K562 (cell line): ENCODE measurements around the gene SALL3. TPM values are rescaled to one million over a fixed set of nuclear protein-coding genes. Genes with fewer than 3 reads are reported as not detected.

Experiments
- ATF3 ChIP-seq, 2 experiments: fragments of 450-650 bp in 1 of 2; sonication (generic) in 1 of 2; formaldehyde crosslinking in 1 of 2; IDR thresholded peaks in 1 of 2; conservative IDR thresholded peaks in 1 of 2; 2 replicates each; pipeline versions ENCODE4 v1.6.1 to v1.8.1; 2016 to 2023; ENCODE audit warnings: mild to moderate bottlenecking in 2 of 2, moderate library complexity in 2 of 2, inconsistent platforms in 1 of 2, missing genetic modification reagents in 1 of 2
- ELF1 ChIP-seq: fragments of 200-800 bp; sonication (Bioruptor generic); IDR thresholded peaks from 2 replicates; pipeline ENCODE4 v1.6.1; 2016; ENCODE audit warnings: missing genetic modification characterization, missing compliant biosample characterization
- NCOA6 ChIP-seq: fragments of 450-650 bp; IDR thresholded peaks from 2 replicates; pipeline ENCODE4 v1.6.1; 2017; ENCODE audit warnings: mild to moderate bottlenecking
- ZNF143 ChIP-seq: sonication (generic); formaldehyde crosslinking; IDR thresholded peaks from 2 replicates; pipeline ENCODE4 v1.9.0; 2022; ENCODE audit warnings: mild to moderate bottlenecking, missing genetic modification reagents
- polyA plus RNA-seq, 8 experiments: library from polyadenylated mRNA; depleted of rRNA in 4 of 8; stranded (reverse) in 5 of 8; unstranded in 3 of 8; fragments of >200 nt; fragmentation: Nextera tagmentation in 2 of 8; fragmentation: Illumina TruSeq in 1 of 8; extraction: Ambion mirVana in 2 of 8; extraction: Trizol in 1 of 8; gene quantifications; 2 replicates each; pipeline versions ENCODE4 v1.2.1 to v1.2.3, GENCODE V29; 2011 to 2014; ENCODE audit warnings: inconsistent platforms in 1 of 8, missing spikeins in 1 of 8
- total RNA-seq, 7 experiments: library from RNA; depleted of rRNA in 6 of 7; stranded (reverse); fragments of >200 nt in 6 of 7; fragmentation: Illumina TruSeq in 2 of 7; extraction: Trizol in 2 of 7; gene quantifications; 2 replicates each; pipeline versions ENCODE4 v1.2.1 to v1.2.3, GENCODE V29; 2011 to 2021; ENCODE audit warnings: low replicate concordance in 1 of 7
- TF ChIP-seq, protein P1 (sequence below): sonication (generic); formaldehyde crosslinking; IDR thresholded peaks from 2 replicates; pipeline ENCODE4 v1.8.1; 2022; ENCODE audit warnings: missing genetic modification reagents
- TF ChIP-seq, protein P2 (sequence below): fragments of 250-450 bp; sonication (Bioruptor Pico); IDR thresholded peaks from 2 replicates; pipeline ENCODE4 v1.4.0; 2020; ENCODE audit warnings: borderline replicate concordance

Gene SALL3
- total and polyA plus RNA-seq, 9 of the 15 experiments (the other 6 are each of a cell fraction or from before 2014, with no cell fraction given) = not detected

GRCh38 chr18:78967692-78968091, 11.9 kb upstream of the SALL3 start (continued):
- TF ChIP-seq ATF3 (IDR thresholded peaks at IDR 0.05) = no peak
- no peak for TF ChIP-seq ATF3 (CRISPR knock-in tag; conservative IDR thresholded peaks at IDR 0.05)
- no peak for TF ChIP-seq ELF1 (tag)
- TF ChIP-seq, protein P1, sequence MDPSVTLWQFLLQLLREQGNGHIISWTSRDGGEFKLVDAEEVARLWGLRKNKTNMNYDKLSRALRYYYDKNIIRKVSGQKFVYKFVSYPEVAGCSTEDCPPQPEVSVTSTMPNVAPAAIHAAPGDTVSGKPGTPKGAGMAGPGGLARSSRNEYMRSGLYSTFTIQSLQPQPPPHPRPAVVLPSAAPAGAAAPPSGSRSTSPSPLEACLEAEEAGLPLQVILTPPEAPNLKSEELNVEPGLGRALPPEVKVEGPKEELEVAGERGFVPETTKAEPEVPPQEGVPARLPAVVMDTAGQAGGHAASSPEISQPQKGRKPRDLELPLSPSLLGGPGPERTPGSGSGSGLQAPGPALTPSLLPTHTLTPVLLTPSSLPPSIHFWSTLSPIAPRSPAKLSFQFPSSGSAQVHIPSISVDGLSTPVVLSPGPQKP (CRISPR knock-in tag) = no peak
- TF ChIP-seq NCOA6 = no peak
- TF ChIP-seq, protein P2, sequence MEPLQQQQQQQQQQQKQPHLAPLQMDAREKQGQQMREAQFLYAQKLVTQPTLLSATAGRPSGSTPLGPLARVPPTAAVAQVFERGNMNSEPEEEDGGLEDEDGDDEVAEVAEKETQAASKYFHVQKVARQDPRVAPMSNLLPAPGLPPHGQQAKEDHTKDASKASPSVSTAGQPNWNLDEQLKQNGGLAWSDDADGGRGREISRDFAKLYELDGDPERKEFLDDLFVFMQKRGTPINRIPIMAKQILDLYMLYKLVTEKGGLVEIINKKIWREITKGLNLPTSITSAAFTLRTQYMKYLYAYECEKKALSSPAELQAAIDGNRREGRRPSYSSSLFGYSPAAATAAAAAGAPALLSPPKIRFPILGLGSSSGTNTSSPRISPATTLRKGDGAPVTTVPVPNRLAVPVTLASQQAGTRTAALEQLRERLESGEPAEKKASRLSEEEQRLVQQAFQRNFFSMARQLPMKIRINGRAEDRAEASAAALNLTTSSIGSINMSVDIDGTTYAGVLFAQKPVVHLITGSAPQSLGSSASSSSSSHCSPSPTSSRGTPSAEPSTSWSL (CRISPR knock-in tag) = no peak
- TF ChIP-seq ZNF143 (CRISPR knock-in tag) = no peak
